ENCODE measurements around the gene NAA25. TPM values are rescaled to one million over a fixed set of nuclear protein-coding genes. Genes with fewer than 3 reads are reported as not detected.

Gene NAA25
- total RNA-seq, 4 donors from 2014 or later, result 13.9 to 30.8 (median 23.0) TPM

DNA sequence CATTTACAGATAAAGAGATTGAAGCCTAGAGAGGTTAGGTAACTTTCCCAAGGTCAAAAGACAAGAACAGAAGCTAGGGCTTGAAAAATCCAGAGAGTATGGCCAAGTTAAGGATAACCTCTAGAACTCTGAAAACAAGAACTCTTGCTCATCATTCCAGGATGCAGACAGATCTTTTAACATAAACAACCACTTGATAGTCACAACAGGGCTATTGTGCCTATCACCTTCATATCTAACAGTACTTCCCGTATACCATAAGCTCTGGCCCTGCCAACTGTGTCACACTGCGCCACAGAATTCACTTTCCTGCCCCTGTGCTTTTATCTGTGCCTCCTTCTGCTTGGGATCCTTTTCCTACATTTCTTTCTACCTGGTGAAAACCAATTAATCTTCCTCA lies 77.1 kb downstream of the NAA25 start:
- TF ChIP-seq, protein P1, sequence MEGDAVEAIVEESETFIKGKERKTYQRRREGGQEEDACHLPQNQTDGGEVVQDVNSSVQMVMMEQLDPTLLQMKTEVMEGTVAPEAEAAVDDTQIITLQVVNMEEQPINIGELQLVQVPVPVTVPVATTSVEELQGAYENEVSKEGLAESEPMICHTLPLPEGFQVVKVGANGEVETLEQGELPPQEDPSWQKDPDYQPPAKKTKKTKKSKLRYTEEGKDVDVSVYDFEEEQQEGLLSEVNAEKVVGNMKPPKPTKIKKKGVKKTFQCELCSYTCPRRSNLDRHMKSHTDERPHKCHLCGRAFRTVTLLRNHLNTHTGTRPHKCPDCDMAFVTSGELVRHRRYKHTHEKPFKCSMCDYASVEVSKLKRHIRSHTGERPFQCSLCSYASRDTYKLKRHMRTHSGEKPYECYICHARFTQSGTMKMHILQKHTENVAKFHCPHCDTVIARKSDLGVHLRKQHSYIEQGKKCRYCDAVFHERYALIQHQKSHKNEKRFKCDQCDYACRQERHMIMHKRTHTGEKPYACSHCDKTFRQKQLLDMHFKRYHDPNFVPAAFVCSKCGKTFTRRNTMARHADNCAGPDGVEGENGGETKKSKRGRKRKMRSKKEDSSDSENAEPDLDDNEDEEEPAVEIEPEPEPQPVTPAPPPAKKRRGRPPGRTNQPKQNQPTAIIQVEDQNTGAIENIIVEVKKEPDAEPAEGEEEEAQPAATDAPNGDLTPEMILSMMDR (IDR thresholded peaks at IDR 0.05), result no peak
- no peak for TF ChIP-seq POLR2A (IDR thresholded peaks at IDR 0.05)
- no peak for DNase-seq (ENCODE audit: low spot score in 2 of 2)
- no peak overlapping the region for H3K4me3 ChIP-seq (ENCODE audit: low read depth, poor library complexity, severe bottlenecking)
- intact Hi-C loops (cut with DNase I; ENCODE audit: low total_unique reads), result no loop called here
- 74 to 75% methylated on average over 2 of the region's 2 CpGs for WGBS, 2 donors

DNA sequence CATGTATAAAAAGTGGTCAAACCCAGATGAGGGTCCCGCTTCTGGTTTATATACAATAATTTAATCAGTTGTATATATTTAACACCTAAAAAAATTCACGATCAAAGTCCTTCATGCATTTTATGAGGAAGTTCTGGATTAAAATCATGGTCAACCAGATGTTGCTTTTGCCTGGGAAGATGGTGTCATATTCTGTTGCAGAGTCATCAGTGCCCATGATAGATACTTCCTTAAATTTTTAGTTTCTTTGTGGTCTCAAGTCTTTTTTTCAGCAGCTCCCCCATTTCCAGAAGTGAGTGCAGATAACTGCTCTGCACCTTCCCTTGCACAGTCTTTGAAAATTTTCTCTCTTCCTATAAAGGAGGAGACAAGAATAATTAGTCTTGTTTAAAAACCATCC lies 79.3 kb downstream of the NAA25 start:
- 88 to 92% methylated on average over 2 of the region's 2 CpGs for WGBS, 2 donors
- no peak overlapping the region for H3K4me3 ChIP-seq (ENCODE audit: low read depth, poor library complexity, severe bottlenecking)
- intact Hi-C loops (cut with DNase I; ENCODE audit: low total_unique reads), result no loop called here
- DNase-seq (ENCODE audit: low spot score in 2 of 2), result no peak
- TF ChIP-seq POLR2A (IDR thresholded peaks at IDR 0.05), result no peak
- TF ChIP-seq, protein P1 (IDR thresholded peaks at IDR 0.05), result no peak

DNA sequence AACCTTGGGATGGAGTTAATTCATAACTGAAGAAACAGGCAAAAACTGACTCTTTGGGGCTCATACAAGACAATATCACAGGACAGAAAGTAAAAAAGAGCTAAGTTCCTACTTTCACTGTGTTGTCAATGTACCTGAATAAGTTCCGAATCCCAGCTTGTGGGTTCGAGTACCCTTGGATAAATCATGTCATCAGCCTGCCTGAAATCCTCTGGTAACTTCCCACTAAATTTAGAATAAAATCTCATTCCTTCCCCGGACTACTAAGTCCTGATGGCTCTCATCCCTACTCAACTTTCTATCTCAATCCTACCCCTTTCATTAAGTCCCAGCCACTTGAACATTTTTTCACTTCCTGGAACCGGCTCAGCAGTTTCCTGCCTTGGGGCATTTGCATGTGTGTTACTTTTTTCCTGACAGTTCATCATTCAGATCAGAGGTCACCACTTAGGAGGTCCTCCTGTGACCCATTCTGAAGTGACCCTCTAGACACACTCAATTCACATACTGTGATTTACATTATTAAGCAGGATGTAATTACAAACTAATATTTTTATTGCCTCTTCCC lies 82.7 kb downstream of the NAA25 start:
- DNase-seq (ENCODE audit: low spot score in 2 of 2), result no peak
- WGBS, 2 donors, result 62 to 68% methylated on average over 4 of the region's 4 CpGs
- intact Hi-C loops (cut with DNase I; ENCODE audit: low total_unique reads), result no loop called here
- no peak overlapping the region for H3K4me3 ChIP-seq (ENCODE audit: low read depth, poor library complexity, severe bottlenecking)
- no peak for TF ChIP-seq POLR2A (IDR thresholded peaks at IDR 0.05)
- TF ChIP-seq, protein P1 (IDR thresholded peaks at IDR 0.05), result no peak

DNA sequence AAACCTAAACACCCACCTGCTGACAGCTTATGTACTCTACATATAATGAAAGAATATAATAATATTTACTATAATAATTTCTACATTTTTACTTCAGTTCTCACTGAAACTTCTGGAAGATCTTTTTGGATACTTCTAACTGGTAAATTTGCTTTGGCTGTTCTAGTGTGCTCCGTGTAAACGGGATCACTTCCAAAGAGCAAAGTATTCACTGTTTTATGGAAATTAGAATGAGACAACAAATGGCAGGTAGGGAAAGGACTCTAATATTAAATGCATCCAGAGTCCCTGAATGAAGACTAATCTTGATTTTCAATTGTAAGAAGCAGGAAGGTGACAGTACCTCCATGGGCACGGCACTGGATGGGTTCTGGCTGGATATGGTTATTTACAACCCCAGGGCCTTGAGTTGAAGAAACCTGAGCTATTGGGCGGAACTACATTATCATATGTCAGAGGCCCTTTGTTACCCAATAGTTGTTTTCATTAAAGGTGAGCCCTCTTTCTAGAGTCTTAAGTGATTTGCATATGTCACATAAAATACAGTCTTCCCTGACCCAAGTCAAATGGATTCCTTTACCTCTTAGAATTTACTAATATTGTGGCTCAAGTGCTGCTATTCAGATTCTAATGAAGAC lies 84.7 kb downstream of the NAA25 start:
- no peak for DNase-seq (ENCODE audit: low spot score in 2 of 2)
- whole genome bisulfite sequencing, 2 donors, result 73 to 81% methylated on average over 4 of the region's 4 CpGs
- intact Hi-C loops (cut with DNase I; ENCODE audit: low total_unique reads), result no loop called here
- TF ChIP-seq, protein P1 (IDR thresholded peaks at IDR 0.05), result no peak
- H3K4me3 ChIP-seq (ENCODE audit: low read depth, poor library complexity, severe bottlenecking), result no peak overlapping the region

DNA sequence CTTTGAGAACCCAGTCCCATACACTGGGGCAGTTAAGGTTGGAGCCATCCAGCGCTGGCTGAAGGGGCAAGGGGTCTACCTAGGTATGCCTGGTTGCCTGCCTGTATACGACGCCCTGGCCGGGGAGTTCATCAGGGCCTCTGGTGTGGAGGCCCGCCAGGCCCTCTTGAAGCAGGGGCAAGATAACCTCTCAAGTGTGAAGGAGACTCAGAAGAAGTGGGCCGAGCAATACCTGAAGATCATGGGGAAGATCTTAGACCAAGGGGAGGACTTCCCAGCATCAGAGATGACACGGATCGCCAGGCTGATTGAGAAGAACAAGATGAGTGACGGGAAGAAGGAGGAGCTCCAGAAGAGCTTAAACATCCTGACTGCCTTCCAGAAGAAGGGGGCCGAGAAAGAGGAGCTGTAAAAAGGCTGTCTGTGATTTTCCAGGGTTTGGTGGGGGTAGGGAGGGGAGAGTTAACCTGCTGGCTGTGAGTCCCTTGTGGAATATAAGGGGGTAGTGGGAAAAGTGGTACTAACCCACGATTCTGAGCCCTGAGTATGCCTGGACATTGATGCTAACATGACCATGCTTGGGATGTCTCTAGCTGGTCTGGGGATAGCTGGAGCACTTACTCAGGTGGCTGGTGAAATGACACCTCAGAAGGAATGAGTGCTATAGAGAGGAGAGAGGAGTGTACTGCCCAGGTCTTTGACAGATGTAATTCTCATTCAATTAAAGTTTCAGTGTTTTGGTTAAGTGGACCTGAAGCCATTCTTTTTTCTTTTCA lies 86.2 kb downstream of the NAA25 start:
- TF ChIP-seq, protein P1 (IDR thresholded peaks at IDR 0.05), result no peak
- no peak for TF ChIP-seq POLR2A (IDR thresholded peaks at IDR 0.05)
- intact Hi-C loops (cut with DNase I; ENCODE audit: low total_unique reads), result no loop called here
- H3K4me3 ChIP-seq (ENCODE audit: low read depth, poor library complexity, severe bottlenecking), result no peak overlapping the region
- 89 to 90% methylated on average over 11 of the region's 11 CpGs for WGBS, 2 donors
- no peak for DNase-seq (ENCODE audit: low spot score in 2 of 2)

Measured in lower leg skin (tissue), 4 donors.